Activated T-helper 1 cell treated with anti-CD3 and anti-CD28 coated beads, Interleukin-12 subunit alpha, Interleukin-12 subunit beta, Interleukin-2, Interleukin-4 antibody, amounts not matched to agents 30 ng/mL and 10 ng/mL and 1 ng/mL, durations not matched to agents 14 hours and 24 hours and 36 hours (primary cell): ENCODE data around the gene RERE. TPM values are rescaled to one million over a fixed set of nuclear protein-coding genes. Genes with fewer than 3 reads are reported as not detected.
A peak's percentile ranks its signal among the peaks of the same experiment; 100 is the strongest.
"Not testable (repeated sequence)": the region's sequence is repeated elsewhere in the genome, so short reads cannot be mapped to it uniquely, and the experiment has no call there.

Source experiments
- DNase-seq: peaks from one replicate; pipeline ENCODE4 v3.0.0; 2021; ENCODE audit warnings: low spot score
- H3K27ac Mint-ChIP-seq: one replicate; pipeline ENCODE4 v1.8.0; 2021; ENCODE audit warnings: mild to moderate bottlenecking, mixed read lengths
- H3K27me3 Mint-ChIP-seq: one replicate; pipeline ENCODE4 v1.8.0; 2022; ENCODE audit warnings: mild to moderate bottlenecking, moderate library complexity, mixed read lengths; ENCODE audit not compliant: insufficient read depth
- H3K36me3 Mint-ChIP-seq: one replicate; pipeline ENCODE4 v1.8.0; 2021; ENCODE audit warnings: low read depth, mixed read lengths
- H3K4me1 Mint-ChIP-seq: one replicate; pipeline ENCODE4 v1.8.0; 2021; ENCODE audit warnings: low read depth, mixed read lengths
- H3K4me3 Mint-ChIP-seq: one replicate; pipeline ENCODE4 v1.8.0; 2021; ENCODE audit warnings: mild to moderate bottlenecking, moderate library complexity, mixed read lengths
- H3K9me3 Mint-ChIP-seq: one replicate; pipeline ENCODE4 v1.8.0; 2021; ENCODE audit warnings: mixed read lengths
- intact Hi-C: fragments of 100-400 bp; cut with micrococcal nuclease; formaldehyde crosslinking; loops from one replicate; pipeline ENCODE4 v1.15.1; 2024
- total RNA-seq: library from RNA; stranded (reverse); gene quantifications from 2 replicates; pipeline ENCODE4 v1.2.3, GENCODE V29; 2022

Gene RERE
- total RNA-seq, 1 donor from 2014 or later: 82.0 TPM

GRCh38 chr1:8830732-8831131 lies 13.3 kb upstream of the RERE start:
- H3K4me1 Mint-ChIP-seq, intact Hi-C loops, H3K27me3 Mint-ChIP-seq, DNase-seq, H3K4me3 Mint-ChIP-seq, H3K9me3 Mint-ChIP-seq, H3K27ac Mint-ChIP-seq, H3K36me3 Mint-ChIP-seq: not testable (repeated sequence)

- DNase-seq: no peak
- peaks cover 8% of the 10 kb centered on the region for H3K4me1 Mint-ChIP-seq
- no peak overlapping the region for H3K4me3 Mint-ChIP-seq
Observed at GRCh38 chr1:8825985-8826481, 8.6 kb upstream of the RERE start.

GRCh38 chr1:8823295-8823664 lies 5.8 kb upstream of the RERE start:
- Mint-ChIP-seq H3K4me3 (no peak overlapping the region), H3K36me3 (no peaks in the 10 kb centered on the region), H3K4me1 (peaks cover 5% of the 10 kb centered on the region), H3K27me3 (peaks cover 15% of the 10 kb centered on the region), H3K27ac (peak overlapping the region; percentile 44), H3K9me3 (no peaks in the 10 kb centered on the region)
- DNase-seq: no peak
- intact Hi-C loops: no loop called here

More at GRCh38 chr1:8825985-8826481, 8.6 kb upstream of the RERE start:
- intact Hi-C loops: no loop called here
- Mint-ChIP-seq H3K9me3 (no peaks in the 10 kb centered on the region), H3K27me3 (peaks cover 14% of the 10 kb centered on the region), H3K27ac (no peak overlapping the region), H3K36me3 (no peaks in the 10 kb centered on the region)

- no peak for DNase-seq
- H3K4me3 Mint-ChIP-seq: no peak overlapping the region
- H3K4me1 Mint-ChIP-seq: peaks cover 8% of the 10 kb centered on the region
- H3K9me3 Mint-ChIP-seq: no peaks in the 10 kb centered on the region
- H3K27ac Mint-ChIP-seq: no peak overlapping the region
- intact Hi-C loops: no loop called here
- H3K36me3 Mint-ChIP-seq: no peaks in the 10 kb centered on the region
- H3K27me3 Mint-ChIP-seq: peaks cover 17% of the 10 kb centered on the region
Observed at GRCh38 chr1:8822373-8823294, 5.2 kb upstream of the RERE start.

GRCh38 chr1:8821084-8821483 lies 3.6 kb upstream of the RERE start:
- Mint-ChIP-seq H3K27me3 (peaks cover 17% of the 10 kb centered on the region), H3K4me1 (peaks cover 17% of the 10 kb centered on the region), H3K27ac (no peak overlapping the region), H3K4me3 (no peak overlapping the region), H3K9me3 (no peaks in the 10 kb centered on the region), H3K36me3 (no peaks in the 10 kb centered on the region)
- DNase-seq: no peak
- intact Hi-C loops: no loop called here

GRCh38 chr1:8818789-8819188 lies 1.3 kb upstream of the RERE start:
- peaks cover 14% of the 10 kb centered on the region for H3K27me3 Mint-ChIP-seq
- peak overlapping the region; percentile 21 for H3K4me3 Mint-ChIP-seq
- not testable (repeated sequence) for H3K27ac Mint-ChIP-seq, H3K36me3 Mint-ChIP-seq, DNase-seq, H3K9me3 Mint-ChIP-seq
- intact Hi-C loops: loop anchor here (5.0 kb wide), 2 partner anchors 59 to 856 kb away; partner anchors contain the start of genes ENO1 and PARK7
- peaks cover 39% of the 10 kb centered on the region for H3K4me1 Mint-ChIP-seq

- intact Hi-C loops: loop anchor here (5.0 kb wide), 2 partner anchors 59 to 856 kb away; partner anchors contain the start of genes ENO1 and PARK7
- Mint-ChIP-seq H3K27ac (peak overlapping the region; percentile 81), H3K4me1 (peaks cover 40% of the 10 kb centered on the region), H3K36me3 (no peaks in the 10 kb centered on the region), H3K4me3 (peak overlapping the region; percentile 86), H3K9me3 (no peaks in the 10 kb centered on the region), H3K27me3 (peaks cover 14% of the 10 kb centered on the region)
- no peak for DNase-seq
Observed at GRCh38 chr1:8818325-8818775, 910 bp upstream of the RERE start.

GRCh38 chr1:8816831-8817411 lies 519 bp downstream of the RERE start:
- no peaks in the 10 kb centered on the region for H3K9me3 Mint-ChIP-seq
- peaks cover 45% of the 10 kb centered on the region for H3K4me1 Mint-ChIP-seq
- peak overlapping the region; percentile 93 for H3K27ac Mint-ChIP-seq
- peak; percentile 5 for DNase-seq
- intact Hi-C loops: loop anchor here (1.0 to 5.0 kb wide), 4 partner anchors 60 to 855 kb away; partner anchors contain the start of genes ENO1 and PARK7
- peak overlapping the region; percentile 86 for H3K4me3 Mint-ChIP-seq
- peaks cover 8% of the 10 kb centered on the region for H3K27me3 Mint-ChIP-seq
- H3K36me3 Mint-ChIP-seq: no peaks in the 10 kb centered on the region

GRCh38 chr1:8816264-8816663 lies 1.2 kb downstream of the RERE start:
- H3K9me3 Mint-ChIP-seq: no peaks in the 10 kb centered on the region
- peaks cover 45% of the 10 kb centered on the region for H3K4me1 Mint-ChIP-seq
- intact Hi-C loops: loop anchor here (2.0 to 5.0 kb wide), 3 partner anchors 61 to 854 kb away; partner anchors contain the start of genes ENO1 and PARK7
- H3K27me3 Mint-ChIP-seq: peaks cover 7% of the 10 kb centered on the region
- no peaks in the 10 kb centered on the region for H3K36me3 Mint-ChIP-seq
- peak overlapping the region; percentile 82 for H3K27ac Mint-ChIP-seq
- no peak for DNase-seq
- H3K4me3 Mint-ChIP-seq: peak overlapping the region; percentile 86

- Mint-ChIP-seq H3K36me3 (no peaks in the 10 kb centered on the region), H3K9me3 (no peaks in the 10 kb centered on the region), H3K27me3 (peaks cover 4% of the 10 kb centered on the region), H3K4me3 (peak overlapping the region; percentile 86), H3K4me1 (peaks cover 45% of the 10 kb centered on the region), H3K27ac (peak overlapping the region; percentile 72)
- no peak for DNase-seq
- intact Hi-C loops: loop anchor here (2.0 to 5.0 kb wide), 3 partner anchors 62 to 853 kb away; partner anchors contain the start of genes ENO1 and PARK7
Observed at GRCh38 chr1:8815582-8816151, 1.8 kb downstream of the RERE start.

GRCh38 chr1:8814865-8815264 lies 2.6 kb downstream of the RERE start:
- H3K27me3 Mint-ChIP-seq: peaks cover 4% of the 10 kb centered on the region
- no peaks in the 10 kb centered on the region for H3K36me3 Mint-ChIP-seq
- H3K9me3 Mint-ChIP-seq: no peaks in the 10 kb centered on the region
- H3K27ac Mint-ChIP-seq: peak overlapping the region; percentile 24
- DNase-seq: no peak
- peaks cover 45% of the 10 kb centered on the region for H3K4me1 Mint-ChIP-seq
- intact Hi-C loops: loop anchor here (5.0 kb wide), 2 partner anchors 62 to 853 kb away; partner anchors contain the start of genes ENO1 and PARK7
- H3K4me3 Mint-ChIP-seq: peak overlapping the region; percentile 52

- H3K4me1 Mint-ChIP-seq: peaks cover 45% of the 10 kb centered on the region
- intact Hi-C loops: no loop called here
- no peaks in the 10 kb centered on the region for H3K36me3 Mint-ChIP-seq
- H3K27me3 Mint-ChIP-seq: peaks cover 4% of the 10 kb centered on the region
- H3K9me3 Mint-ChIP-seq: no peaks in the 10 kb centered on the region
- H3K27ac Mint-ChIP-seq: no peak overlapping the region
- H3K4me3 Mint-ChIP-seq: no peak overlapping the region
- no peak for DNase-seq
Observed at GRCh38 chr1:8813991-8814390, 3.4 kb downstream of the RERE start.
